ENCODE measurements around the gene GGA1. TPM values are rescaled to one million over a fixed set of nuclear protein-coding genes. Genes with fewer than 3 reads are reported as not detected.

Gene GGA1, protein sequence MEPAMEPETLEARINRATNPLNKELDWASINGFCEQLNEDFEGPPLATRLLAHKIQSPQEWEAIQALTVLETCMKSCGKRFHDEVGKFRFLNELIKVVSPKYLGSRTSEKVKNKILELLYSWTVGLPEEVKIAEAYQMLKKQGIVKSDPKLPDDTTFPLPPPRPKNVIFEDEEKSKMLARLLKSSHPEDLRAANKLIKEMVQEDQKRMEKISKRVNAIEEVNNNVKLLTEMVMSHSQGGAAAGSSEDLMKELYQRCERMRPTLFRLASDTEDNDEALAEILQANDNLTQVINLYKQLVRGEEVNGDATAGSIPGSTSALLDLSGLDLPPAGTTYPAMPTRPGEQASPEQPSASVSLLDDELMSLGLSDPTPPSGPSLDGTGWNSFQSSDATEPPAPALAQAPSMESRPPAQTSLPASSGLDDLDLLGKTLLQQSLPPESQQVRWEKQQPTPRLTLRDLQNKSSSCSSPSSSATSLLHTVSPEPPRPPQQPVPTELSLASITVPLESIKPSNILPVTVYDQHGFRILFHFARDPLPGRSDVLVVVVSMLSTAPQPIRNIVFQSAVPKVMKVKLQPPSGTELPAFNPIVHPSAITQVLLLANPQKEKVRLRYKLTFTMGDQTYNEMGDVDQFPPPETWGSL
- 36.3 TPM for polyA plus RNA-seq (2012; ENCODE audit: missing spikeins)

DNA sequence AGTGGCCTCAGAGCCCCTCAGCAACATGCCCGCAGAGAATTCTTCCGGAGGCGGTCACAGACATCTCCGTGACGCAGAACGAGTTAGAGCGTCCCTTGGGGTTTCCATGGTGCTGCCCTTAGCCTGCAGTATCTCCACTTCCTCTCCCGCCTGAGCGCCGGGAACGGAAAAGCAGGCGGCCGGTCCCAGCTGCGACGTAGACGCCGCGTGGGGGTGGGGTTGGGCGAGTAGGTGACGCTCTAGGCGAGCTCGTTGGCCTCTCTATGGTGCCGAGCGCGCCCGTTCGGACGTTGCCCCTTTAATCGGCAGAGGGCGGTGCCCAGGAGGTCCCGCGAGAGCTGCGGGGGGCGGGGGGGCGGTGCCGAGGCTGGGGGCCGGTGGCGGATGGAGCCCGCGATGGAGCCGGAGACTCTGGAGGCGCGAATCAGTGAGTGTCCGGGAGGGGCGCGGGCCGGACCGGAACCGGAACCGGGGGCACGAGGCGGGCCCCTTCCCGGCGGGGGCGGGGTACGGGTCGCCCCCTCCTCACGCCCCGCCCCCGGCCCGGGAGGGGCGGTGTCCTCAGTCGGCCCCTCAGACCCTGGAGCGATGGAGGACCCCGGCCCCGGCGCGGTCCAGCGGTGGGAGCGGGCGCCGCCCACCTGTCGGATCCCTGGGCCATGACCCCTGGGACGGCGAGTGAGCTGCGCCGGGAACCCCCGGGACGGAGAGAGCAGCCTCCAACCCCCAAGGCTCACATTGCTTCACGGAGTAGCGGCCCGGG, at the start of gene GGA1:
Gene GGA1 (plus strand): TSS at position 358 of the 763 bp plus-strand sequence. CDS start 27 bp downstream, at position 385.
- TF ChIP-seq POLR2A (IDR thresholded peaks at IDR 0.05; ENCODE audit: low read depth, low read length) (peak; percentile 45; the same call in 1 of the 2 replicates), TAF1 (IDR thresholded peaks at IDR 0.05; ENCODE audit: borderline replicate concordance, low read depth, low read length) (no peak)
- FAIRE-seq, result peak; percentile 96

DNA sequence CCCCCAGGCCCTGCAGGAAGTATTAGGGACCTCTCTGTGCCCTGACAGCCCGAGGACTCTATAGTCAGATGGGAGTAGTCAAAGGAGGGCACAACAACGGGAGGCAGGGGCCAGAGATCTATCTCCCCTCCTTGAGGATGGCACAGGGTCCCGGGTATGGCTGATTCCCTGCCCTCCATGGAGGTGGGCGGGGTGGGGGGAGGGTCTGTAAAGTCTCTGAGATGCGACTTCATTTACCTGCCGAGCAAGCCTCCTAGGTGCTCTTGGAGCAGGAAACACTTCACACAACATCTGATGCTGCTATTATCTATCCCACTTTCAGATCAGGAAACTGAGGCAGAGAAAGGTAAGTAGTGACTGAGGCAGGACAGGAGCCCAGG, 49.1 kb upstream of the GGA1 start:
- no peak for DNase-seq (ENCODE audit: insufficient read length)
- no peak for TF ChIP-seq POLR2AphosphoS5 (IDR thresholded peaks at IDR 0.05; ENCODE audit: low read depth, low read length)
- FAIRE-seq, result no peak

More for the DNA sequence above, at the start of gene GGA1:
- DNase-seq (ENCODE audit: insufficient read length), result peak; percentile 93

DNA sequence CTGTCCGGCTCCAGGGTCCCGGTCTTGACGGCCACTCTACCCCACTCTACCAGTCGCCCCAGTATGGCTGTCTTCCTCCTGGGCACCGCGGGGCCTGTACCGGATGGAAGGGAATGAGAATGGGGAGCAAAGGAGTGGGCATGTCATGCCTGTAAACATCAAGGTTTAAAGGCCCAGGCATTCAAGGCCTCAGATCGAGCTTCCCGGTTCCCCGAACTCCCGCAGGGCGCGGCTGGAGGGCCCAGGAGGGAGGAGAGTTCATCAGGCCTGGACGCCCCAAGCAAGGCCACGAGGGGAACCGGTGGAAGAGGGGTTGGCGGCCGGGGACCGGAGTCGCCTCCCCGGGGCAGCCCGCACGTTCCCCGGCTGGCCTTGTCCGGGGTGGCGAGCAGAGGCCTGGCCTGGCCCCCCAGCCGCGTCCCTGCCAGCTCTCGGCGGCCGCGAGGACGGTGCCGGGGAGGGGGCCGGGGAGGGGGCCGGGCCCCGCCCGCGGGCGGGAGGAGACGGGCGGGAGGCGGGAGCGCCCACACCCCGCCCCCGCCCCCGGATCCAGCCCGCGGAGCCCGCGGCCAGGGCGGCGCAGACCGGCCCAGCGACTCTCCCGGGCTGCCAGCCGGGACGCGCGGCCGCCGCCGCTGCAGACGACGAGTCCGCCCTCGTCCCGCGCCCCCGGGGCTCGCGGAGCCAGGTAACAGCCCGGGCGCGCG, 48.6 kb upstream of the GGA1 start, which contains the start of gene CDC42EP1:
Gene CDC42EP1 (plus strand): TSS at position 580 of the 707 bp plus-strand sequence. CDS start 5,870 bp downstream, outside the sequence.
- no peak for DNase-seq (ENCODE audit: insufficient read length)
- no peak for TF ChIP-seq POLR2AphosphoS5 (IDR thresholded peaks at IDR 0.05; ENCODE audit: low read depth, low read length)
- TF ChIP-seq POLR2A (IDR thresholded peaks at IDR 0.05; ENCODE audit: low read depth, low read length), result no peak
- TF ChIP-seq TAF1 (IDR thresholded peaks at IDR 0.05; ENCODE audit: borderline replicate concordance, low read depth, low read length), result no peak
- FAIRE-seq, result no peak

GRCh38 chr22:37560608-37561211, 47.9 kb upstream of the GGA1 start:
- TF ChIP-seq POLR2A (IDR thresholded peaks at IDR 0.05; ENCODE audit: low read depth, low read length) (no peak), TAF1 (IDR thresholded peaks at IDR 0.05; ENCODE audit: borderline replicate concordance, low read depth, low read length) (no peak), POLR2AphosphoS5 (IDR thresholded peaks at IDR 0.05; ENCODE audit: low read depth, low read length) (no peak)
- no peak for DNase-seq (ENCODE audit: insufficient read length)
- FAIRE-seq, result no peak

GRCh38 chr22:37561212-37562048, 47.2 kb upstream of the GGA1 start:
- DNase-seq (ENCODE audit: insufficient read length), result peak; percentile 87
- peak; percentile 57 for FAIRE-seq
- TF ChIP-seq TAF1 (IDR thresholded peaks at IDR 0.05; ENCODE audit: borderline replicate concordance, low read depth, low read length), result no peak

GRCh38 chr22:37562049-37562875, 46.4 kb upstream of the GGA1 start:
- DNase-seq (ENCODE audit: insufficient read length) (no peak), FAIRE-seq (no peak)
- TF ChIP-seq POLR2A (IDR thresholded peaks at IDR 0.05; ENCODE audit: low read depth, low read length) (no peak), TAF1 (IDR thresholded peaks at IDR 0.05; ENCODE audit: borderline replicate concordance, low read depth, low read length) (no peak), POLR2AphosphoS5 (IDR thresholded peaks at IDR 0.05; ENCODE audit: low read depth, low read length) (no peak)

GRCh38 chr22:37563153-37564081, 45.2 kb upstream of the GGA1 start:
- no peak for TF ChIP-seq TAF1 (IDR thresholded peaks at IDR 0.05; ENCODE audit: borderline replicate concordance, low read depth, low read length)
- TF ChIP-seq POLR2A (IDR thresholded peaks at IDR 0.05; ENCODE audit: low read depth, low read length), result no peak
- no peak for TF ChIP-seq POLR2AphosphoS5 (IDR thresholded peaks at IDR 0.05; ENCODE audit: low read depth, low read length)
- FAIRE-seq, result no peak
- no peak for DNase-seq (ENCODE audit: insufficient read length)

DNA sequence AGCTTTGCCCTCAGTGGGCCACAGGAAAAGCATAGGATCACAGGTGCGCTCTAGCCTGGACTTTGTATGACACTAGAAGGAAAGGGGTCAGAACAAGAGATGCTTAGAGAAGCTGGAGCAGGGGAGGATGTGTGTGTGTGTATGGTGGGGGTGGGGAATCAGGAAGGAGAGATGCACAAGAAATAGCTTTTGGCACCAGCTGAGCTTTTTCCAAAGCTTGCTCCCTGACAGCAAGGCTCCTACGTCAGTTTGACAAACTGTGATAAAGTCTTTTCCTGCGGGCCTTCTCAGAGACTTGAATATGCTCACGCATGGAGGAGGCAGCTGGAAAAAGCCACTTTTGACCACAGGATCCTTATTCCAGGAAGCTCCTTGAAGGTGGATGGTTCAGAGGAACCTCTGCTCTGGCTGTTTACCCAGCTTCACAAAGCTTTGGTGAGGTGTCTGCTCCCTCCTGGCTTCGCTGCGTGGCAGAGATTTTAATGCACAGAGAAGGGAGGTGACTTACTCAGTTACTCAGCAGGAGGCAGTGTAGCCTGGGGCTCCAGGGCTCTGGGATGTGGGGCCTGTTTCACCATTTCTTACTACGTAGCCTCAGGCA, 44.4 kb upstream of the GGA1 start:
- TF ChIP-seq POLR2A (IDR thresholded peaks at IDR 0.05; ENCODE audit: low read depth, low read length), result no peak
- TF ChIP-seq POLR2AphosphoS5 (IDR thresholded peaks at IDR 0.05; ENCODE audit: low read depth, low read length), result no peak
- no peak for TF ChIP-seq TAF1 (IDR thresholded peaks at IDR 0.05; ENCODE audit: borderline replicate concordance, low read depth, low read length)
- FAIRE-seq (no peak), DNase-seq (ENCODE audit: insufficient read length) (no peak)
